Stimulated activated naive B cell treated with anti-CD40 and anti-IgM and Interleukin-4, amounts not matched to agents 10 μg/mL and 1 μg/mL and 100 μg/mL, for 72 hours (primary cell): ENCODE data around the gene CBLB.

ENCODE experiments used
- ATAC-seq, 2 donors: fragments of 150-1000 bp; cut with Tn5 transposase; replicated peaks; 2 replicates each; pipeline ENCODE4 v1.10.0; 2021; ENCODE audit warnings: moderate library complexity in 1 of 2
- DNase-seq: peaks from one replicate; pipeline ENCODE4 v3.0.0; 2021
- H3K27ac Mint-ChIP-seq: one replicate; pipeline ENCODE4 v1.8.0; 2022; ENCODE audit warnings: mild to moderate bottlenecking, mixed read lengths
- H3K27me3 Mint-ChIP-seq, 2 donors: one replicate each; pipeline ENCODE4 v1.8.0; 2022; ENCODE audit warnings: mixed read lengths in 2 of 2
- H3K36me3 Mint-ChIP-seq, 2 donors: one replicate each; pipeline ENCODE4 v1.8.0; 2022; ENCODE audit warnings: mixed read lengths in 2 of 2, mild to moderate bottlenecking in 1 of 2
- H3K4me1 Mint-ChIP-seq, 2 donors: one replicate each; pipeline ENCODE4 v1.8.0; 2022; ENCODE audit warnings: mixed read lengths in 2 of 2, mild to moderate bottlenecking in 1 of 2
- H3K4me3 Mint-ChIP-seq, 2 donors: one replicate each; pipeline ENCODE4 v1.8.0; 2022; ENCODE audit warnings: mild to moderate bottlenecking in 2 of 2, mixed read lengths in 2 of 2, moderate library complexity in 1 of 2
- H3K9me3 Mint-ChIP-seq, 2 donors: one replicate each; pipeline ENCODE4 v1.8.0; 2022; ENCODE audit warnings: mixed read lengths in 2 of 2, mild to moderate bottlenecking in 1 of 2

CBLB gene

DNA sequence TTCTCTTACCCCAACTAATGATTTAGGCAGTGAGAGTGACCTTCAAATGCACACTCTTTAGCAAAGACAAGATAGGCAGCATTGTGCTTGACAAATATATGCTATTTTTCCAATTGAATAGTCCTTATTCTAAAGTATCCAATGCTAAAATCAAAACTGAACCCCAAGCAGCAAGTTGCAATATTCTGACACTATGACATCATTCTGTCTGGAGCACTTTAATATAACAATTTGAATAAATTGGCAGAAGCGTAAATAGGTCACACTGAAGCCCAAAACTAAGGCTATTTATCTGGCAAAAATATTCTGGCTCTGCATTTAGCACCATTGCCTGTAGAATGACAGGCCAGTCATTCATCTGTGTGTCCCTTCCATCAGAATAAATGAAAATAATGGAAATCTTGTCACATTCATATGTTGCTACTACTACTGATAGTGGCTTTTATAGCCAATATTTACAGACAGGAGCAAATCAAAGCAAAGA lies 2.9 kb downstream of the CBLB start:
- H3K4me3 Mint-ChIP-seq, result no peak overlapping the region
- ATAC-seq (no peak), DNase-seq (no peak)
- H3K36me3 Mint-ChIP-seq, result peaks cover 3% of the 10 kb centered on the region in 2 donors
- H3K4me1 Mint-ChIP-seq, result peaks cover 25 to 40% of the 10 kb centered on the region in 2 donors
- no peak overlapping the region for H3K27ac Mint-ChIP-seq
- H3K9me3 Mint-ChIP-seq, result no peaks in the 10 kb centered on the region
- no peaks in the 10 kb centered on the region for H3K27me3 Mint-ChIP-seq

DNA sequence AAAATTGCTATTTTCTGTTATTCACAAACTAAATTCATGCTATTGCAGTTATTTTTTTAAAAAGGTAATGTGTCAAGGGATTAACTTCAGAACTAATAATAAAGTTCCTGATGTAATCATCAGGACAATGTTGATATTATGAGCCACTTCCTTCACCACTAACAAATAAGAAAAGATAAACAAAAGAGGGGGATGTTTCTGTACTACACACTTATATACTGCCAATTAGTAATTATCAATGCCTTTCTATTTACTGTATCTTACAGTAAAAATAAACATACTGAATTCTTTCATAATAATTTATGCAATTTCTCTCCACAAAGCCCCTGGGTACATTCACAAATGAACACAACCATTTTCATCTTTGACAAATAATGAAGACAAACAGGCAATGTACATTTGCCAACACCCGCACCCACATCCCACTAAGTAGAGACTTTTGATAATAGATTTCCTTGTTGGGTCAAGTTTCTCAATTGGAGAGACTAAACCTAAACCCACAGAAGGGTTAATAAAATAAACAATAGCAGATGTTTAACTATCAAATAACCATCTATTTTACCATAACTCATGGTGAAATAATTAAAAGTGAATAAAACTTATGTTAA lies 3.7 kb downstream of the CBLB start:
- Mint-ChIP-seq H3K27me3 (no peaks in the 10 kb centered on the region), H3K36me3 (peaks cover 3 to 4% of the 10 kb centered on the region in 2 donors), H3K4me1 (peaks cover 25 to 36% of the 10 kb centered on the region in 2 donors), H3K9me3 (no peaks in the 10 kb centered on the region), H3K27ac (no peak overlapping the region), H3K4me3 (no peak overlapping the region)
- no peak for ATAC-seq
- no peak for DNase-seq

DNA sequence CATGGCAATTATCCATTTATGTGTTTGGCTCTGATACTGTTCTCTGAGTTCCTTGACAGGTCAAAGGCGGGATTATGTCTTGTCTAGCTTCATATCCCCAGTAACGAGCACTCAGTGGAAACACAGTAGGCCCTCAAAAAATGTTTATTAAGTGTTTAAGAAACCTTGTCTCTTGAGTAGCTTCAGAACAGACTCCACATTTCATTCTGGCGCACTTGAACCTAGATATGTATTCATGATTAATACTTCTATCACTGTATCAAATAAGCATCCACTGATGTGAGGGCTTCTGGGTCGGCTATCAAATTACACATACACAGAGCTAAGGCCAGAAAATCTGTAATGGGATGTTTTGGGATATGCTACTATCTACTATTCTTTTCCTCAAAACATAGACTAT lies 4.6 kb downstream of the CBLB start:
- DNase-seq (no peak), ATAC-seq (no peak)
- H3K4me3 Mint-ChIP-seq, result no peak overlapping the region
- H3K27me3 Mint-ChIP-seq, result no peaks in the 10 kb centered on the region
- H3K27ac Mint-ChIP-seq, result no peak overlapping the region
- peaks cover 4 to 5% of the 10 kb centered on the region in 2 donors for H3K36me3 Mint-ChIP-seq
- no peaks in the 10 kb centered on the region for H3K9me3 Mint-ChIP-seq
- H3K4me1 Mint-ChIP-seq, result peaks cover 23 to 29% of the 10 kb centered on the region in 2 donors

DNA sequence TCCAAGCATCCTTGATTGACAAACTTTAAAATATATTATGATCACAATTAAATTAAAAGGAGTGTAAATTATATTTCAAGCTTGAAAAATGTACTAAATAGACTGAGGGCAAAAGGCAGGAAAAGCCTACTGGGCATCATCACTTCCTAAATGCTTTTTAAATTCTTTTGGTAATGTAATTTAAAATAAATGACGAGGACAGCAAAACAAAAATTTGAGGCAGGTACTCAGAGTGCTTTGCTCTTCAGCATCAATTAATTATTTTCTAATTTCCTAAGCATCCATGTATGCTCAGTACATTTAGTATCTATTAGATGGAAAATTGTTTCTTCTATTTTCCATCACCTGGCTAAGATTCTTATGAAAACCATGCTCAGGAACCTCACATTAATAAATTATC lies 5.2 kb downstream of the CBLB start:
- Mint-ChIP-seq H3K27me3 (no peaks in the 10 kb centered on the region), H3K36me3 (peaks cover 5 to 6% of the 10 kb centered on the region in 2 donors), H3K4me1 (peaks cover 23 to 29% of the 10 kb centered on the region in 2 donors), H3K9me3 (no peaks in the 10 kb centered on the region), H3K4me3 (no peak overlapping the region), H3K27ac (no peak overlapping the region)
- DNase-seq, result no peak
- no peak for ATAC-seq

DNA sequence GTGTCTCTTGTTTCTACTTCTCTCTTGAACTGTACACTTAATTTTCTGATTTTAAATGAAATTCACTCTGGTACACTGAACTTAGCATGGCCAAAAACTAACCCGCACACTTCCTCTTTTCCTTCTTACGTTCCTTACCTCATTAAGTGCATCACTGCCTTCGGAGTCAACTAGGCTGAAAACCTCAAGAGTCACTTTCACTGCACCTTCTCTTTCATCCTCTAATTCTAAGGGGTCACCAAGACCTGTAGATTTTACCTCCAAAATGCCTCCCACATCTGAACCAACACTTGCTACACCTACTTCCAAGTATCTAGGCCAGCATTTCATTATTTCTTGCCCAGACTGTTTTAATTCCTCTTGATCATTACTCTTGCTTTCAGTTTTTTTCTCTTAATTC lies 6.6 kb downstream of the CBLB start:
- Mint-ChIP-seq H3K27ac (no peak overlapping the region), H3K36me3 (peaks cover 6 to 10% of the 10 kb centered on the region in 2 donors), H3K4me3 (no peak overlapping the region), H3K4me1 (peaks cover 19 to 27% of the 10 kb centered on the region in 2 donors), H3K9me3 (no peaks in the 10 kb centered on the region), H3K27me3 (no peaks in the 10 kb centered on the region)
- ATAC-seq (peak; percentile 94 to 96), DNase-seq (peak; percentile 55)

DNA sequence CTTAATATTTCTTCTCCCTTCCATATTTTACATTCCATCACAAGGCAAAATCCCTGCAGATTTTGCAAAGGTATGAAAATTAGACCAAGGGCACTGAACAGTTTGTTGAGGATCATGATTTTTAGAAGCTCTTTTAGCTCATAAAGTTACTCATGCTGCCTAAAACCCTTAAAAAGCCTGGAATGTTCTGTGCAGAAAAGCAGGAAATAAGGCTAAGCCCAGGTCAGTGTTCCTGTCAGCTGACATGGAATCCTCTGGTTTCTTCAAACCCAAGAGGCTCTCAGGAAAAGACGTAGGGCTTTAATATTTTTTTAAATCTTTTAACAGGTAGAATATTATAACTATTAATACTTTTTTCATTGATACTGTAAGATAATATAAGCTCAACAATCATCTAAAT lies 8.2 kb downstream of the CBLB start:
- Mint-ChIP-seq H3K36me3 (peaks cover 7 to 10% of the 10 kb centered on the region in 2 donors), H3K4me3 (no peak overlapping the region), H3K9me3 (no peaks in the 10 kb centered on the region), H3K4me1 (peaks cover 13 to 21% of the 10 kb centered on the region in 2 donors), H3K27me3 (no peaks in the 10 kb centered on the region), H3K27ac (no peak overlapping the region)
- ATAC-seq, result no peak
- no peak for DNase-seq

DNA sequence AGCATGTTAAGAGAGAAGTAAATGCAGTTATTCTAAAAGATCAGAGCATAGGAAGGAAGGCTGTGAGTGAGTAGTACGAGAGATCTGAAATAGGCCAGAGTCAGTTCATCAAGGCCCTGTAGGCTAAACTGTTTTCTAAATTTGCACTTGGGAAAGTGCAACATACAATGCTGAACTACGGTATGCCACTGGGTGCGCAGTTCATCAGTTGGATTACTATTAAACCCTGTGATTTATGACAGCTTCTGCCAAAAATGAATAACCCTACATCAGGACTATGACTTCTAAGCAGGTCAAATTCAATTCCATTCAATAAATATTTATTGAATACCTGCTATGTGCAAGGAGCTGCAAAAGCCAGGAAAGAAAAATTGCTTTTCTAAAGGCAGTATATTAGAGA lies 10.8 kb downstream of the CBLB start:
- DNase-seq (no peak), ATAC-seq (no peak)
- Mint-ChIP-seq H3K27me3 (no peaks in the 10 kb centered on the region), H3K9me3 (no peaks in the 10 kb centered on the region), H3K27ac (no peak overlapping the region), H3K36me3 (peaks cover 9 to 16% of the 10 kb centered on the region in 2 donors), H3K4me3 (no peak overlapping the region), H3K4me1 (peaks cover 21 to 32% of the 10 kb centered on the region in 2 donors)

DNA sequence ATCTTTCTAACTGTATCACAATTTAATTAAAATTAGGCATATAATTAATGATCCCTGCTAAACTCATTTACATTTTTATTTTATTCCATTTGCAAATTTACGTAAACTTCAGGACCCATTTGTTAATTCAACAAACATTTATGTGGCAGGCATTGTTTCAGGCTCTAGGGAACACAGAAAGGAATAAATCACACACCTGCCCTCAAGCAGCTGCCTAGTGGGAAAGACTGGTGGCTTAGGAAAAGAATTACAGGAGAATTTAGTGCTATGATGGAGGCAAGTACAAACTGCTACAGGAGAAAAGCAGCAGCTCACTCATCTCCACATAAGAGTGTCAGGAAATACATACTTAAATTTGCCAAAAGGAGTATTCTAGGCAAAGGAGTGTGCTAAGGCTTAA lies 11.2 kb downstream of the CBLB start:
- H3K27ac Mint-ChIP-seq, result no peak overlapping the region
- no peak overlapping the region for H3K4me3 Mint-ChIP-seq
- H3K27me3 Mint-ChIP-seq, result no peaks in the 10 kb centered on the region
- H3K9me3 Mint-ChIP-seq, result no peaks in the 10 kb centered on the region
- ATAC-seq (no peak), DNase-seq (no peak)
- peaks cover 21 to 33% of the 10 kb centered on the region in 2 donors for H3K4me1 Mint-ChIP-seq
- H3K36me3 Mint-ChIP-seq, result peaks cover 9 to 17% of the 10 kb centered on the region in 2 donors

DNA sequence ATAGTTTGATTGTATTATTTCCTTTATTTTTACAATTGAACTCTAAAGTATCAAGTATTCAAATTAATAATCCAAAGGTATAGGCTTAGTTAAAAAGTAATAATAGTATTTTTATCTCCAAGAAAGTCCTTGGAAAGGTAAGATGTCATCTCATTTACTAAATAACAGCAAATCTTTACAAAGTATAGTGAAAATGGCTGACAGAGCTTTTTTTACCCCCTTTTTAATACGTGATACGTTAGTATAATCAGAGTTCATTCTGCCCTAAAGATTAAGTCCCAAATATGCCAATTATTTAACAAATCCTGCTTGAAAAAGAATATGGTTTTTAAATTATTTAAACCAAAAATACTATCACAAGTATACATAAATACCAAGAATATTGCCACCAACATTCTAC lies 12.2 kb downstream of the CBLB start:
- H3K9me3 Mint-ChIP-seq, result no peaks in the 10 kb centered on the region
- H3K4me3 Mint-ChIP-seq, result no peak overlapping the region
- DNase-seq, result no peak

DNA sequence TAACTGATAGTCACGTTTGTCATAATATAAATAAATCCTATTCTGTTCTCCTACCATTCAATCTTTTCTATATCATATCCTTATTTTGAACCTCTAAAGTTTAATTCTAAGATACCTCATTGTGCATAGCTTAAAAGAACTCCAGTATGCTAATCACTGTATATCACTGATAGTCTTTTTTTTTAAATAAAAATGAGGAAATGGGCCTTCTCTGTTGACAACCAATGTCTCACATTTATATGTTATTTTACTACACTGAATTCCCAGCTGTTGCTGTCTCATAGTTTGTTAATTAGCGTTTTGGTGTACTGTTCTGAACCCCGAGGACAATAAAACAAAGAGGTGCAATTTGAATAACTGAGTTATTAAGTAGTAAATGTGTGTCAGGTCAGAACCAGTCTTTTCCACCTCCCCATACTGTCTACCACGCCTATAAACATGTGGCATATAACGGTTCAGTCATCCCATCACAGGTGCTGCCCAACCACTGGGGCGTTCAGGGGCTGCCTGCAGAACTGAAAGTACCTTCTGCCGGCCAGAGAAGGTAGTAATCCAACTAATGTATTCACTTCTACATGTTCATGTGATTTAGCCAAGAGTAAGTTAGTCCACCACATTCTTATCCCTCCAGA lies 14.9 kb downstream of the CBLB start:
- Mint-ChIP-seq H3K27me3 (no peaks in the 10 kb centered on the region), H3K4me1 (peaks cover 24 to 42% of the 10 kb centered on the region in 2 donors), H3K27ac (peak overlapping the region; percentile 95), H3K4me3 (peak overlapping the region; percentile 30 to 70), H3K9me3 (no peaks in the 10 kb centered on the region), H3K36me3 (peaks cover 10 to 23% of the 10 kb centered on the region in 2 donors)
- DNase-seq, result peak; percentile 83
- peak; percentile 100 for ATAC-seq

More for the DNA sequence above, 12.2 kb downstream of the CBLB start:
- Mint-ChIP-seq H3K27me3 (no peaks in the 10 kb centered on the region), H3K4me1 (peaks cover 21 to 33% of the 10 kb centered on the region in 2 donors), H3K36me3 (peaks cover 9 to 17% of the 10 kb centered on the region in 2 donors), H3K27ac (no peak overlapping the region)
- no peak for ATAC-seq

DNA sequence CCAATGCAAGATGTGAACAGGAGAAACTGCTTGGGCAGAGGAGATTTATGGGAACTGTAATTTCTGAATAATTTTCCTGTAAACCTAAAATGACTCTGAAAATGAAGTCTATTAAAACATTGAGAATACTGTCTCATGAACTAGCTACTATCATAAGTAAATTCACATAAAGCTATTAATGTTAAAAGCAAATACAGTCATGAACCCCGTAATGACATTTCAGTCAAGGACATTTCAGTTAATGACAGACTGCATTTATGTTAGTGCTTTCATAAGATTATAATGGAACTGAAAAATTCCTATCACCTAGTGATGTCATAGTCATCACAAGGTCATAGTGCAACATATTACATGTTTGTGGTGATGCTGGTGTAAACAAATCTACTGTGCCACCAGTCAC lies 17.2 kb downstream of the CBLB start:
- DNase-seq (no peak), ATAC-seq (no peak)
- H3K4me3 Mint-ChIP-seq, result no peak overlapping the region
- no peaks in the 10 kb centered on the region for H3K9me3 Mint-ChIP-seq
- H3K27ac Mint-ChIP-seq, result no peak overlapping the region
- peaks cover 10 to 18% of the 10 kb centered on the region in 2 donors for H3K36me3 Mint-ChIP-seq
- peaks cover 27 to 47% of the 10 kb centered on the region in 2 donors for H3K4me1 Mint-ChIP-seq
- no peaks in the 10 kb centered on the region for H3K27me3 Mint-ChIP-seq

DNA sequence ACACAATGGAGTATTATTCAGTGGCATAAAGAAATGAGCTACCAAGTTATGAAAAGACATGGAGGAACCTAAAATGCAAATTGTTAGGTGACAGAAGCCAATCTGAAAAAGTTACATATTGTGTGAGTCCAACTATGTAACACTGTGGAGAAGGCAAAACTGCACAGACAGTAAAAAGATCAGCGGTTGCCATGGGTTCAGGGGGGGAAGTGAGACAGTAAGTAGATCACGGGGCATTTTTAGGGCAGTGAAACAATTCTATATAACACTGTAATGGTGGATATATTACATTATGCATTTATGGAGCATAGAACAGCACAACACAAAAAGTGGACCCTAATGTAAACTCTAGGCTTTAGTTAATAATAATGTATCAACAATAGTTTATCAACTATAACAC lies 17.6 kb downstream of the CBLB start:
- peak in 1 of 2 donors; percentile 26 for ATAC-seq
- no peak for DNase-seq
- Mint-ChIP-seq H3K4me1 (peaks cover 27 to 50% of the 10 kb centered on the region in 2 donors), H3K4me3 (no peak overlapping the region), H3K36me3 (peaks cover 10 to 18% of the 10 kb centered on the region in 2 donors), H3K27ac (no peak overlapping the region), H3K27me3 (no peaks in the 10 kb centered on the region), H3K9me3 (no peaks in the 10 kb centered on the region)

DNA sequence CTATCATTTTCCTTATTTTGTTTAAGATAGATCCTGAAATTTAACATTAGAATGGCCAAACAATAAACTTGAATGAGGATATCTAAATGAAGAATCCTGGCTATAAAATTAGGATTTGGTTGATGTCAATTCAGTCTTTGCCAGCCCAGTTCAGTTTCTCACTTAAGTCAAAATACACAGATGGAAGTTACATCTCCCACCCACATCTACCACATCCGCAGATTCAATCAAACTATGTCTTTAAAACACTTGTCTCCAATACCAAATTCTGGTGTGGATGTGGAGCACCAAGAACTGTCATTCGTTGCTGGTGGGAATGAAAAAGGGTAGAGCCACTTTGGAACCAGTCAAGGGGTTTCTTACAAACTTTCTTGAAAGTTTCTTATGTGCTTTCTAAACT lies 18.2 kb downstream of the CBLB start:
- Mint-ChIP-seq H3K27ac (no peak overlapping the region), H3K4me1 (peaks cover 27 to 50% of the 10 kb centered on the region in 2 donors), H3K36me3 (peaks cover 8 to 18% of the 10 kb centered on the region in 2 donors), H3K4me3 (no peak overlapping the region), H3K27me3 (no peaks in the 10 kb centered on the region), H3K9me3 (no peaks in the 10 kb centered on the region)
- DNase-seq (no peak), ATAC-seq (no peak)

DNA sequence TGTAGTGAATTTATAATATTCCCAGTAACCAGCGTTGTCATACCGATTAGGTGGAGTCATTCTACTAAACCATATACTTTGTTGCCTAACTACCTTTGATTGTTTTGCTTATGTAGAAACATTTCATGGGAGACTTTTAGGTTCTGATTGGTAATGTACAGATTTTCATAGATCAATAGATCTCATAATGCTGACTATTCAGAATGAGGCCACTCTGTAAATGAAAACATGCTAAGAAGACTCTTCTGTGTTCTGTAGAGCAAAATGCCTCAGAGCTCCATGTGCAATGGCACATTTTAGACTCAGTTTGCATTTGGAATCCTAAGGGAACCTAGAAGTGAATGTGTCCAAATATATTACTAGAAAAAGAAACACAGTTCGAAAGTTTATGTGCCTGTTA lies 20.0 kb downstream of the CBLB start:
- ATAC-seq, result no peak
- H3K4me1 Mint-ChIP-seq, result peaks cover 19 to 36% of the 10 kb centered on the region in 2 donors
- peaks cover 8 to 18% of the 10 kb centered on the region in 2 donors for H3K36me3 Mint-ChIP-seq

DNA sequence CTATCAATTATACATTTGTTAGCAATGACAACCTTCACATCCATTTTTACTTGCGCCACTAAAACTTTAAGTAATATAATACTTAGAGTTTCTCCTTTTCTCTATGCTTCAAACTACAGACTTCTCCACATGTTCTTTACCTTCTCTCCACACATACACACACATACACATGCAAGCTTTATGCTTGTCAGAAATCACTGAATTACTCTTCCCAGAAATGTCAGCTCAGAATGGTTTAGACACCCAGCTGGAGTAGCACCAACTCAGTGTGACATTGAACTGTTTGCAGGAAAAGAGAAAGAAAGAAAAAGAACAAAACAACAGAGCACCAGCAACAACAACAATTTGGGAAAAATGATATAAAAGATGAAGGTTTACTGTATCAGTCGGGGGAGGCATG lies 20.9 kb downstream of the CBLB start:
- H3K36me3 Mint-ChIP-seq, result peaks cover 4 to 12% of the 10 kb centered on the region in 2 donors
- DNase-seq (no peak), ATAC-seq (no peak)
- no peak overlapping the region for H3K27ac Mint-ChIP-seq
- no peak overlapping the region for H3K4me3 Mint-ChIP-seq
- no peaks in the 10 kb centered on the region for H3K27me3 Mint-ChIP-seq
- H3K4me1 Mint-ChIP-seq, result peaks cover 15 to 27% of the 10 kb centered on the region in 2 donors
- H3K9me3 Mint-ChIP-seq, result no peaks in the 10 kb centered on the region

More for the DNA sequence above, 20.0 kb downstream of the CBLB start:
- Mint-ChIP-seq H3K27me3 (no peaks in the 10 kb centered on the region), H3K9me3 (no peaks in the 10 kb centered on the region), H3K27ac (no peak overlapping the region), H3K4me3 (no peak overlapping the region)
- no peak for DNase-seq
